H1 (cell line): ENCODE results near the gene TOM1L2. TPM values are rescaled to one million over a fixed set of nuclear protein-coding genes. Genes with fewer than 3 reads are reported as not detected.

Source experiments
- CTCF ChIA-PET: fragments of 300-600 bp; sonication (Branson Sonifier 250); formaldehyde crosslinking; loops from one replicate; lab custom pipeline; 2021; ENCODE audit not compliant: partially characterized antibody; lab: Charles Lee
- POLR2A ChIA-PET: fragments of 300-600 bp; sonication (Branson Sonifier 250); formaldehyde crosslinking; loops from one replicate; lab custom pipeline; 2021; ENCODE audit warnings: inconsistent platforms; ENCODE audit not compliant: partially characterized antibody; lab: Charles Lee
- DNase-seq, 2 experiments: peaks; one replicate each; pipeline versions ENCODE4 v3.0.0 to v3.0.0-alpha.2; 2010 to 2022; ENCODE audit warnings: low spot score in 2 of 2, low read depth in 1 of 2, mixed read lengths in 1 of 2
- FAIRE-seq: peaks from 2 replicates; lab custom pipeline; 2011; peaks lifted over from hg19 to GRCh38; lab: Jason Lieb, UNC
- H2AFZ ChIP-seq: 2 replicates; pipeline ENCODE4 v1.8.1; 2012; ENCODE audit warnings: low read length, inconsistent platforms
- H2AK5ac ChIP-seq: 2 replicates; pipeline ENCODE4 v1.6.1; 2013; ENCODE audit warnings: low read depth, low read length
- H2BK120ac ChIP-seq: replicated peaks from 2 replicates; pipeline ENCODE3; 2013; ENCODE audit warnings: low read depth, low read length, inconsistent platforms
- H2BK12ac ChIP-seq: 2 replicates; pipeline ENCODE4 v1.6.1; 2013; ENCODE audit warnings: low read depth, low read length
- H2BK15ac ChIP-seq: 2 replicates; pipeline ENCODE4 v1.6.1; 2013; ENCODE audit warnings: low read length
- H2BK20ac ChIP-seq: 2 replicates; pipeline ENCODE4 v1.6.1; 2013; ENCODE audit warnings: low read length
- H2BK5ac ChIP-seq: 2 replicates; pipeline ENCODE4 v1.6.1; 2013; ENCODE audit warnings: low read depth, low read length
- H3K14ac ChIP-seq: 2 replicates; pipeline ENCODE4 v1.6.1; 2013; ENCODE audit warnings: inconsistent platforms; ENCODE audit not compliant: insufficient read length
- H3K18ac ChIP-seq: 2 replicates; pipeline ENCODE4 v1.6.1; 2013; ENCODE audit warnings: low read length; ENCODE audit errors: extremely low read depth
- H3K23ac ChIP-seq: 2 replicates; pipeline ENCODE4 v1.6.1; 2013; ENCODE audit warnings: inconsistent platforms; ENCODE audit not compliant: insufficient read length
- H3K23me2 ChIP-seq: 2 replicates; pipeline ENCODE4 v1.6.1; 2013; ENCODE audit warnings: low read depth, low read length
- H3K27ac ChIP-seq: 2 replicates; pipeline ENCODE4 v1.6.1; 2011; ENCODE audit warnings: low read depth, low read length, inconsistent platforms
- H3K27me3 ChIP-seq, 4 experiments: replicated peaks in 1 of 4; 1 replicate in 1 of 4; 2 replicates in 3 of 4; pipeline versions ENCODE4 v1.6.1 to v1.8.1; 2011 to 2013; ENCODE audit warnings: low read length in 3 of 4, mild to moderate bottlenecking in 3 of 4, inconsistent platforms in 2 of 4, mixed read lengths in 2 of 4, moderate library complexity in 1 of 4; ENCODE audit not compliant: control insufficient read depth in 3 of 4, insufficient read depth in 3 of 4; ENCODE audit errors: extremely low read depth in 1 of 4
- H3K36me3 ChIP-seq, 4 experiments: 2 replicates each; pipeline versions ENCODE4 v1.6.1 to v1.8.1; 2011 to 2013; ENCODE audit warnings: mild to moderate bottlenecking in 4 of 4, low read length in 3 of 4, moderate library complexity in 2 of 4, control low read depth in 1 of 4, inconsistent platforms in 1 of 4; ENCODE audit not compliant: insufficient read depth in 4 of 4, control insufficient read depth in 2 of 4
- H3K4ac ChIP-seq: replicated peaks from 2 replicates; pipeline ENCODE3; 2013; ENCODE audit warnings: low read length, low read depth, mixed read lengths, inconsistent platforms; ENCODE audit not compliant: insufficient read length
- H3K4me1 ChIP-seq, 4 experiments: replicated peaks in 1 of 4; 1 replicate in 1 of 4; 2 replicates in 3 of 4; pipeline versions ENCODE4 v1.6.1 to v1.8.1; 2011 to 2013; ENCODE audit warnings: low read length in 3 of 4, inconsistent platforms in 2 of 4, mixed read lengths in 1 of 4; ENCODE audit not compliant: insufficient read depth in 4 of 4, control insufficient read depth in 3 of 4
- H3K4me2 ChIP-seq, 2 experiments: 2 replicates each; pipeline versions ENCODE4 v1.6.1 to v1.8.1; 2011 to 2013; ENCODE audit warnings: low read depth in 2 of 2, low read length in 2 of 2, control low read depth in 1 of 2, inconsistent platforms in 1 of 2, mild to moderate bottlenecking in 1 of 2; ENCODE audit not compliant: insufficient read depth in 1 of 2
- H3K4me3 ChIP-seq, 4 experiments: fragments of 200-600, 300-600 bp in 1 of 4; sonication (generic), shearing (Covaris generic), sonication (Bioruptor Twin) in 1 of 4; 2 replicates each; pipeline versions ENCODE4 v1.5.1 to v1.8.1; 2011 to 2016; ENCODE audit warnings: low read length in 4 of 4, low read depth in 3 of 4, control low read depth in 2 of 4, inconsistent platforms in 2 of 4, mild to moderate bottlenecking in 2 of 4, mixed read lengths in 1 of 4, moderate library complexity in 1 of 4; ENCODE audit not compliant: insufficient read depth in 2 of 4; ENCODE audit errors: extremely low read depth in 1 of 4
- H3K56ac ChIP-seq: replicated peaks from 2 replicates; pipeline ENCODE3; 2013; ENCODE audit warnings: low read depth, mild to moderate bottlenecking, mixed read lengths, low read length, inconsistent platforms; ENCODE audit not compliant: insufficient read length
- H3K79me1 ChIP-seq: 2 replicates; pipeline ENCODE4 v1.6.1; 2013; ENCODE audit warnings: low read depth, low read length, control low read depth
- H3K79me2 ChIP-seq, 2 experiments: 2 replicates each; pipeline versions ENCODE4 v1.6.1 to v1.8.1; 2012 to 2013; ENCODE audit warnings: low read length in 2 of 2, mild to moderate bottlenecking in 2 of 2, inconsistent platforms in 1 of 2; ENCODE audit not compliant: insufficient read depth in 2 of 2, control insufficient read depth in 1 of 2
- H3K9ac ChIP-seq, 4 experiments: replicated peaks in 1 of 4; 1 replicate in 1 of 4; 2 replicates in 3 of 4; pipeline versions ENCODE4 v1.6.1 to v1.8.1; 2011 to 2013; ENCODE audit warnings: low read depth in 3 of 4, low read length in 3 of 4, control low read depth in 2 of 4, mild to moderate bottlenecking in 2 of 4, moderate library complexity in 2 of 4, inconsistent platforms in 1 of 4; ENCODE audit errors: extremely low read depth in 1 of 4
- H3K9me3 ChIP-seq, 2 experiments: 2 replicates each; pipeline versions ENCODE4 v1.6.1 to v1.8.1; 2012 to 2013; ENCODE audit warnings: mild to moderate bottlenecking in 2 of 2, moderate library complexity in 2 of 2, control low read depth in 1 of 2, inconsistent platforms in 1 of 2, low read depth in 1 of 2, low read length in 1 of 2, mixed read lengths in 1 of 2; ENCODE audit not compliant: insufficient read depth in 2 of 2
- H4K20me1 ChIP-seq, 2 experiments: replicated peaks in 1 of 2; 2 replicates each; pipeline versions ENCODE3 to v1.8.1; 2011 to 2013; ENCODE audit warnings: inconsistent platforms in 2 of 2, low read length in 2 of 2, mild to moderate bottlenecking in 1 of 2; ENCODE audit not compliant: insufficient read depth in 2 of 2, control insufficient read depth in 1 of 2
- H4K5ac ChIP-seq: 2 replicates; pipeline ENCODE4 v1.6.1; 2013; ENCODE audit warnings: low read length, low read depth, mixed read lengths, inconsistent platforms; ENCODE audit not compliant: insufficient read length
- H4K8ac ChIP-seq: 2 replicates; pipeline ENCODE4 v1.8.0; 2013; ENCODE audit warnings: mild to moderate bottlenecking, moderate library complexity, low read length, inconsistent platforms; ENCODE audit not compliant: insufficient read depth; ENCODE audit errors: extremely low read depth
- H4K91ac ChIP-seq: replicated peaks from 2 replicates; pipeline ENCODE3; 2013; ENCODE audit warnings: low read length, mixed read lengths, inconsistent platforms; ENCODE audit not compliant: insufficient read length
- CREB1 ChIP-seq: IDR thresholded peaks from 2 replicates; pipeline ENCODE4 v1.6.1; 2012; ENCODE audit warnings: inconsistent platforms
- MAFK ChIP-seq: IDR thresholded peaks from 2 replicates; pipeline ENCODE4 v1.6.1; 2012; ENCODE audit warnings: low read depth, mild to moderate bottlenecking, improper control_type of control experiment, low read length
- PHF8 ChIP-seq: fragments of 200-600 bp; sonication (generic); conservative IDR thresholded peaks from 2 replicates; pipeline ENCODE4 v1.7.1; 2012; ENCODE audit warnings: low read depth, mild to moderate bottlenecking, inconsistent platforms, low read length, moderate library complexity
- POU5F1 ChIP-seq: IDR thresholded peaks from 2 replicates; pipeline ENCODE4 v1.6.1; 2011; ENCODE audit warnings: low read depth, mild to moderate bottlenecking, low read length, moderate library complexity
- RXRA ChIP-seq: IDR thresholded peaks from 2 replicates; pipeline ENCODE4 v1.6.1; 2011; ENCODE audit warnings: low read depth, mild to moderate bottlenecking, low read length, moderate library complexity; ENCODE audit not compliant: insufficient read depth
- SP2 ChIP-seq: IDR thresholded peaks from 2 replicates; pipeline ENCODE4 v1.6.1; 2012; ENCODE audit warnings: mild to moderate bottlenecking, low read length, inconsistent platforms
- TCF12 ChIP-seq: IDR thresholded peaks from 2 replicates; pipeline ENCODE4 v1.6.1; 2011; ENCODE audit warnings: low read depth, mild to moderate bottlenecking, low read length
- WGBS, 2 experiments: shearing (Covaris generic) in 1 of 2; methylation state at CpG; one replicate each; pipeline versions ENCODE4 v1.1.6 to v1.1.7; 2013 to 2015; ENCODE audit warnings: low lambda C conversion rate in 2 of 2, mixed read lengths in 2 of 2, inconsistent platforms in 1 of 2, low coverage in 1 of 2, missing lambda C conversion rate in 1 of 2; ENCODE audit not compliant: insufficient replicate concordance in 2 of 2, insufficient coverage in 1 of 2, insufficient read length in 1 of 2; ENCODE audit errors: extremely low coverage in 1 of 2, missing lambda C conversion rate in 1 of 2; 5-methylcytosine and 5-hydroxymethylcytosine counted together
- polyA plus RNA-seq, 7 experiments: library from polyadenylated mRNA; depleted of rRNA in 3 of 7; stranded (reverse) in 5 of 7; unstranded in 2 of 7; fragments of >200 nt in 5 of 7; fragments of 200-250 nt in 2 of 7; gene quantifications; 1 replicate in 5 of 7; 2 replicates in 1 of 7; 4 replicates in 1 of 7; pipeline versions ENCODE4 v1.2.1 to v1.2.3, GENCODE V29; 2011 to 2013; ENCODE audit warnings: missing spikeins in 2 of 7, mixed read lengths in 2 of 7
- total RNA-seq: library from RNA; stranded (reverse); fragmentation: NEBNext Ultra II Directional; extraction: Animal tissue kit (Norgen Biotek cat#: 25700); gene quantifications from 2 replicates; pipeline ENCODE4 v1.2.1, GENCODE V29; 2021
- TF ChIP-seq, protein P1 (sequence below), 3 experiments: IDR thresholded peaks; 1 replicate in 2 of 3; 2 replicates in 1 of 3; pipeline versions ENCODE4 v1.5.1 to v1.6.1; 2011; ENCODE audit warnings: low read length in 3 of 3, mild to moderate bottlenecking in 3 of 3, inconsistent platforms in 2 of 3, low read depth in 1 of 3, moderate library complexity in 1 of 3; ENCODE audit not compliant: insufficient read depth in 1 of 3; ENCODE audit errors: control extremely low read depth in 1 of 3

The TOM1L2 gene
- total and polyA plus RNA-seq, 2 of the 8 experiments (the other 6 are each of a cell fraction or from before 2014, with no cell fraction given): 2.0 to 3.4 TPM

DNA sequence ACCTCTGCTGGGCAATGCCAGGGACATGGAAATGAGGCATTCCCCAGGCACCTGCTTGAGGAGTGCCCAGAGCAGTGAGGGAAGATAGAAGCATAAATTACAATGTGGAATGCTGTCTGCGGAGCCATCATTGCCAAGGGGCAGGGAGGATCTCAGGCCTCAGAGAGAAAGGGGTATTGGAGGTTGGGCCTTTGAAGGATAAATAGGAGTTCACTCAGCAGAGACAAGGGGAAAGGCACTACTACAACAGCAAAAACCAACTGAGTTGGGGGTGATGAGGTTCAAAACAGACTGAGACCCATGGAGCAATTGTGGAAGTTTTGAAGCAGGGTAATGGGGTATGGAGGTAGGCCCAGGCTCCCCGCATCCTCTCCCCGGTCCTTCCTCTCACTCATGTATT lies 168.2 kb downstream of the TOM1L2 start:
- H3K23me2 ChIP-seq: no peaks in the 10 kb centered on the region
- no peak overlapping the region for H3K27ac ChIP-seq
- peaks cover 5 to 8% (median 7%) of the 10 kb centered on the region in 4 experiments for H3K27me3 ChIP-seq
- no peak overlapping the region for H3K4me3 ChIP-seq
- H3K9me3 ChIP-seq: no peaks in the 10 kb centered on the region
- no peaks in the 10 kb centered on the region for H3K36me3 ChIP-seq
- peaks cover 1 to 4% of the 10 kb centered on the region in 2 experiments for H4K20me1 ChIP-seq
- H3K9ac ChIP-seq: no peak overlapping the region
- H2BK15ac ChIP-seq: no peak overlapping the region
- DNase-seq (no peak), FAIRE-seq (no peak)
- no peak overlapping the region for H3K4ac ChIP-seq
- H3K56ac ChIP-seq: no peak overlapping the region
- H3K18ac ChIP-seq: no peak overlapping the region
- H2AK5ac ChIP-seq: no peak overlapping the region
- no peak overlapping the region for H3K4me2 ChIP-seq
- no peak overlapping the region for H4K5ac ChIP-seq
- TF ChIP-seq RXRA (no peak), CREB1 (no peak), TCF12 (no peak), SP2 (no peak), MAFK (no peak), POU5F1 (no peak), PHF8 (no peak)
- TF ChIP-seq, protein P1, sequence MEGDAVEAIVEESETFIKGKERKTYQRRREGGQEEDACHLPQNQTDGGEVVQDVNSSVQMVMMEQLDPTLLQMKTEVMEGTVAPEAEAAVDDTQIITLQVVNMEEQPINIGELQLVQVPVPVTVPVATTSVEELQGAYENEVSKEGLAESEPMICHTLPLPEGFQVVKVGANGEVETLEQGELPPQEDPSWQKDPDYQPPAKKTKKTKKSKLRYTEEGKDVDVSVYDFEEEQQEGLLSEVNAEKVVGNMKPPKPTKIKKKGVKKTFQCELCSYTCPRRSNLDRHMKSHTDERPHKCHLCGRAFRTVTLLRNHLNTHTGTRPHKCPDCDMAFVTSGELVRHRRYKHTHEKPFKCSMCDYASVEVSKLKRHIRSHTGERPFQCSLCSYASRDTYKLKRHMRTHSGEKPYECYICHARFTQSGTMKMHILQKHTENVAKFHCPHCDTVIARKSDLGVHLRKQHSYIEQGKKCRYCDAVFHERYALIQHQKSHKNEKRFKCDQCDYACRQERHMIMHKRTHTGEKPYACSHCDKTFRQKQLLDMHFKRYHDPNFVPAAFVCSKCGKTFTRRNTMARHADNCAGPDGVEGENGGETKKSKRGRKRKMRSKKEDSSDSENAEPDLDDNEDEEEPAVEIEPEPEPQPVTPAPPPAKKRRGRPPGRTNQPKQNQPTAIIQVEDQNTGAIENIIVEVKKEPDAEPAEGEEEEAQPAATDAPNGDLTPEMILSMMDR (IDR thresholded peaks at IDR 0.05; ENCODE audit: control extremely low read depth in 1 of 3, insufficient read depth in 1 of 3, low read depth in 1 of 3, low read length in 3 of 3): no peak
- H2BK12ac ChIP-seq: no peak overlapping the region
- H2AFZ ChIP-seq: no peak overlapping the region
- no peak overlapping the region for H2BK5ac ChIP-seq
- WGBS, 2 experiments: 81% methylated on average over 3 of the region's 3 CpGs; no CpG with 5 or more reads in 1 of the 2 experiments
- no peak overlapping the region for H4K8ac ChIP-seq
- POLR2A ChIA-PET: no interaction called here
- no peak overlapping the region for H2BK120ac ChIP-seq
- H2BK20ac ChIP-seq: no peak overlapping the region
- H3K23ac ChIP-seq: no peak overlapping the region
- no peak overlapping the region for H4K91ac ChIP-seq
- CTCF ChIA-PET: interaction anchor here (0.9 to 2.5 kb wide), 5 partner anchors 9 to 115 kb away, joined by 3 to 8 read pairs (median 4); no protein-coding TSS in a partner anchor
- peaks cover 0 to 12% (median under 1%) of the 10 kb centered on the region in 4 experiments; a peak in 3 of 7 replicates for H3K4me1 ChIP-seq
- no peak overlapping the region for H3K14ac ChIP-seq
- H3K79me1 ChIP-seq: no peaks in the 10 kb centered on the region
- no peaks in the 10 kb centered on the region for H3K79me2 ChIP-seq
